Measurements from ENCODE around the gene GRIA3. TPM values are rescaled to one million over a fixed set of nuclear protein-coding genes. Genes with fewer than 3 reads are reported as not detected.

GRIA3 gene
- total and polyA plus RNA-seq, 10 of the 15 experiments (the other 5 are each of a cell fraction or from before 2014, with no cell fraction given) = 0.45 to 4.3 (median 2.2) TPM

DNA sequence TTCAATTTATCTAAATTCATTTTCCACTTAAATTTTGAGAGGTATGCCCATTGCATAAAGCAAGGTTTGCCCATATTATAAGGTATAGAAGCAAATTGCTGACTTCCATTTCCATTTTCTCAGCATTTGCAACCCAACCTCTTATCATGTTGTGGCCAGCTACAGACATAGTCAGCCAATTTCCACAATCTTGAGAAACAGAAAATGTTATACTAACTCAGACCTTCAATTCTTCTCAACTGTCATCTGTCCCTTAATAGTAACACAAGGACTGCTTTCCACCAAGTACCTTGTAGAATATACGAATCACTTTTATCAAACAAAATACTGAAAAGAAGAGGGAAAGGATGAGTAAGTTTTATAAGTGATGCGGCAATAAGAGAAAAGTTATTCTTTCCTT, 11.2 kb upstream of the GRIA3 start:
- in situ Hi-C loops (cut with MboI) = no loop called here
- H4K20me1 ChIP-seq (ENCODE audit: control insufficient read depth, insufficient read depth) = no peaks in the 10 kb centered on the region
- no peak overlapping the region for H3K9ac ChIP-seq (ENCODE audit: control insufficient read depth, insufficient read depth, low read length)
- H2AFZ ChIP-seq (ENCODE audit: control insufficient read depth, low read depth, low read length) = no peak overlapping the region
- no peak overlapping the region for H3K27ac ChIP-seq (ENCODE audit: control insufficient read depth, insufficient read depth)
- no TSS peak for BruUV-seq (replicated peaks)
- intact Hi-C loops (cut with micrococcal nuclease; ENCODE audit: unreplicated experiment) = no loop called here
- ATAC-seq (no peak), DNase-seq (ENCODE audit: low read depth, low spot score) (no peak), FAIRE-seq (no peak)
- H3K36me3 ChIP-seq (ENCODE audit: control insufficient read depth in 2 of 2, insufficient read depth in 2 of 2, low read length in 1 of 2) = no peaks in the 10 kb centered on the region
- no peaks in the 10 kb centered on the region for H3K79me2 ChIP-seq (ENCODE audit: control insufficient read depth, insufficient read depth, low read length)
- H3K4me2 ChIP-seq (ENCODE audit: control insufficient read depth, insufficient read depth) = no peak overlapping the region
- ChIA-PET SMC1A (ENCODE audit: uncharacterized antibody, unreplicated experiment) (interaction anchor here (4.9 kb wide), 1 partner anchor 250 kb away, joined by 41 read pairs; no protein-coding TSS in a partner anchor), RAD21 (ENCODE audit: unreplicated experiment) (interaction anchor here (6.1 kb wide), 1 partner anchor 249 kb away, joined by 55 read pairs; no protein-coding TSS in a partner anchor), POLR2A (no interaction called here), CTCF (interaction anchor here (1.1 to 6.5 kb wide), 3 partner anchors 30 to 495 kb away, joined by 3 to 89 read pairs (median 3); no protein-coding TSS in a partner anchor)
- TF ChIP-seq NR2C1 (IDR thresholded peaks at IDR 0.05) (no peak), MEF2B (IDR thresholded peaks at IDR 0.05; ENCODE audit: partially characterized antibody, poor library complexity, severe bottlenecking) (no peak), SMAD1 (IDR thresholded peaks at IDR 0.05; ENCODE audit: low read depth, partially characterized antibody) (no peak), EZH2 (IDR thresholded peaks at IDR 0.05; ENCODE audit: borderline replicate concordance, control insufficient read depth, low read depth, low read length) (no peak), KLF5 (IDR thresholded peaks at IDR 0.05; ENCODE audit: partially characterized antibody) (no peak), BCL11A (IDR thresholded peaks at IDR 0.05; ENCODE audit: low read depth, low read length) (no peak), IKZF1 (conservative IDR thresholded peaks at IDR 0.05) (no peak), NFYB (IDR thresholded peaks at IDR 0.05; ENCODE audit: insufficient read depth, low read depth, low read length) (no peak), POLR2AphosphoS2 (IDR thresholded peaks at IDR 0.05; ENCODE audit: low read depth, low read length) (no peak), SPI1 (IDR thresholded peaks at IDR 0.05; ENCODE audit: borderline replicate concordance, insufficient read depth, low read depth, low read length) (no peak)
- TF ChIP-seq, protein P1, sequence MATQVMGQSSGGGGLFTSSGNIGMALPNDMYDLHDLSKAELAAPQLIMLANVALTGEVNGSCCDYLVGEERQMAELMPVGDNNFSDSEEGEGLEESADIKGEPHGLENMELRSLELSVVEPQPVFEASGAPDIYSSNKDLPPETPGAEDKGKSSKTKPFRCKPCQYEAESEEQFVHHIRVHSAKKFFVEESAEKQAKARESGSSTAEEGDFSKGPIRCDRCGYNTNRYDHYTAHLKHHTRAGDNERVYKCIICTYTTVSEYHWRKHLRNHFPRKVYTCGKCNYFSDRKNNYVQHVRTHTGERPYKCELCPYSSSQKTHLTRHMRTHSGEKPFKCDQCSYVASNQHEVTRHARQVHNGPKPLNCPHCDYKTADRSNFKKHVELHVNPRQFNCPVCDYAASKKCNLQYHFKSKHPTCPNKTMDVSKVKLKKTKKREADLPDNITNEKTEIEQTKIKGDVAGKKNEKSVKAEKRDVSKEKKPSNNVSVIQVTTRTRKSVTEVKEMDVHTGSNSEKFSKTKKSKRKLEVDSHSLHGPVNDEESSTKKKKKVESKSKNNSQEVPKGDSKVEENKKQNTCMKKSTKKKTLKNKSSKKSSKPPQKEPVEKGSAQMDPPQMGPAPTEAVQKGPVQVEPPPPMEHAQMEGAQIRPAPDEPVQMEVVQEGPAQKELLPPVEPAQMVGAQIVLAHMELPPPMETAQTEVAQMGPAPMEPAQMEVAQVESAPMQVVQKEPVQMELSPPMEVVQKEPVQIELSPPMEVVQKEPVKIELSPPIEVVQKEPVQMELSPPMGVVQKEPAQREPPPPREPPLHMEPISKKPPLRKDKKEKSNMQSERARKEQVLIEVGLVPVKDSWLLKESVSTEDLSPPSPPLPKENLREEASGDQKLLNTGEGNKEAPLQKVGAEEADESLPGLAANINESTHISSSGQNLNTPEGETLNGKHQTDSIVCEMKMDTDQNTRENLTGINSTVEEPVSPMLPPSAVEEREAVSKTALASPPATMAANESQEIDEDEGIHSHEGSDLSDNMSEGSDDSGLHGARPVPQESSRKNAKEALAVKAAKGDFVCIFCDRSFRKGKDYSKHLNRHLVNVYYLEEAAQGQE (IDR thresholded peaks at IDR 0.05; ENCODE audit: low read depth, low read length) = no peak
- no peaks in the 10 kb centered on the region for H3K9me3 ChIP-seq (replicated peaks; ENCODE audit: control insufficient read depth, insufficient read depth, low read length)
- no peaks in the 10 kb centered on the region for H3K4me1 ChIP-seq (ENCODE audit: control insufficient read depth, insufficient read depth, low read length)
- H3K27me3 ChIP-seq (replicated peaks in 1 of 2; ENCODE audit: control insufficient read depth in 2 of 2, insufficient read depth in 2 of 2, low read length in 1 of 2) = no peaks in the 10 kb centered on the region
- 47% methylated on average over 2 of the region's 2 CpGs for WGBS (ENCODE audit: insufficient coverage, insufficient replicate concordance, low lambda C conversion rate, missing lambda C conversion rate)
- H3K4me3 ChIP-seq = no peak overlapping the region
